Esophagus muscularis mucosa (tissue), 4 donors: ENCODE results near the gene PITPNM3. TPM values are rescaled to one million over a fixed set of nuclear protein-coding genes. Genes with fewer than 3 reads are reported as not detected.
A peak's percentile ranks its signal among the peaks of the same experiment; 100 is the strongest.

ENCODE experiments used
- DNase-seq: peaks from one replicate; pipeline ENCODE4 v3.0.0-alpha.2; 2017; ENCODE audit errors: extremely low spot score
- H3K27ac ChIP-seq, 4 donors: fragments of 200-600 bp; sonication (generic); replicated peaks in 1 of 4; 1 replicate in 3 of 4; 2 replicates in 1 of 4; pipeline ENCODE4 v1.5.1; 2016 to 2019; ENCODE audit warnings: mild to moderate bottlenecking in 1 of 4
- H3K27me3 ChIP-seq, 4 donors: fragments of 200-600 bp; sonication (generic); one replicate each; pipeline versions ENCODE4 v1.5.1 to v1.6.0; 2016 to 2019
- H3K36me3 ChIP-seq, 4 donors: fragments of 200-600 bp; sonication (generic); one replicate each; pipeline ENCODE4 v1.5.1; 2016 to 2019
- H3K4me1 ChIP-seq, 4 donors: fragments of 200-600 bp; sonication (generic); one replicate each; pipeline ENCODE4 v1.5.1; 2016 to 2019
- H3K4me3 ChIP-seq, 4 donors: fragments of 200-600 bp; sonication (generic); 1 replicate in 2 of 4; 2 replicates in 2 of 4; pipeline ENCODE4 v1.5.1; 2016 to 2019; ENCODE audit warnings: mild to moderate bottlenecking in 4 of 4, moderate library complexity in 1 of 4
- H3K9me3 ChIP-seq, 4 donors: fragments of 200-600 bp; sonication (generic); 1 replicate in 3 of 4; 2 replicates in 1 of 4; pipeline ENCODE4 v1.5.1; 2016 to 2019
- EP300 ChIP-seq: sonication (generic); formaldehyde crosslinking; IDR thresholded peaks from one replicate; pipeline ENCODE4 v1.6.1; 2017; ENCODE audit warnings: antibody characterized with exemption
- POLR2A ChIP-seq: fragments of 450-650 bp; IDR thresholded peaks from one replicate; pipeline ENCODE4 v1.6.1; 2017; ENCODE audit warnings: antibody characterized with exemption, moderate library complexity, mild to moderate bottlenecking, low read depth
- POLR2AphosphoS5 ChIP-seq, 2 donors: sonication (generic); formaldehyde crosslinking; IDR thresholded peaks; one replicate each; pipeline ENCODE4 v1.6.1; 2017; ENCODE audit warnings: antibody characterized with exemption in 2 of 2
- WGBS: methylation state at CpG from one replicate; pipeline ENCODE4 v1.1.5; 2018; 5-methylcytosine and 5-hydroxymethylcytosine counted together
- intact Hi-C: fragments of 100-400 bp; cut with DNase I; formaldehyde crosslinking; loops from one replicate; pipeline ENCODE4 v1.15.1; 2023
- total RNA-seq, 4 donors: library from RNA; depleted of rRNA; stranded (reverse); fragments of >200 nt; gene quantifications; one replicate each; pipeline versions ENCODE4 v1.1.0 to v1.2.1, GENCODE V29; 2016
- TF ChIP-seq, protein P1 (sequence below), 3 experiments: fragments of 200-600 bp in 2 of 3; fragments of 450-650 bp in 1 of 3; sonication (generic) in 2 of 3; IDR thresholded peaks; one replicate each; pipeline ENCODE4 v1.5.1; 2017 to 2019; ENCODE audit warnings: antibody characterized with exemption in 3 of 3, mild to moderate bottlenecking in 2 of 3, moderate library complexity in 1 of 3

Gene PITPNM3
- total RNA-seq, 4 donors from 2014 or later, result 46.5 to 93.2 (median 68.9) TPM

- 57% methylated on average over 13 of the region's 13 CpGs for WGBS
- no peaks in the 10 kb centered on the region for H3K9me3 ChIP-seq
- peaks cover 0 to 65% (median 0%) of the 10 kb centered on the region in 4 donors for H3K27me3 ChIP-seq
- intact Hi-C loops, result loop anchor here (1.0 kb wide), 1 partner anchor 835 kb away; no protein-coding TSS in a partner anchor
- H3K36me3 ChIP-seq, result no peaks in the 10 kb centered on the region
- DNase-seq, result no peak
- H3K27ac ChIP-seq, result no peak overlapping the region
- H3K4me1 ChIP-seq, result peaks cover 0 to 5% (median 0%) of the 10 kb centered on the region in 4 donors
- no peak for TF ChIP-seq POLR2AphosphoS5 (IDR thresholded peaks at IDR 0.05)
- no peak for TF ChIP-seq POLR2A
- TF ChIP-seq EP300, result no peak
- TF ChIP-seq, protein P1, sequence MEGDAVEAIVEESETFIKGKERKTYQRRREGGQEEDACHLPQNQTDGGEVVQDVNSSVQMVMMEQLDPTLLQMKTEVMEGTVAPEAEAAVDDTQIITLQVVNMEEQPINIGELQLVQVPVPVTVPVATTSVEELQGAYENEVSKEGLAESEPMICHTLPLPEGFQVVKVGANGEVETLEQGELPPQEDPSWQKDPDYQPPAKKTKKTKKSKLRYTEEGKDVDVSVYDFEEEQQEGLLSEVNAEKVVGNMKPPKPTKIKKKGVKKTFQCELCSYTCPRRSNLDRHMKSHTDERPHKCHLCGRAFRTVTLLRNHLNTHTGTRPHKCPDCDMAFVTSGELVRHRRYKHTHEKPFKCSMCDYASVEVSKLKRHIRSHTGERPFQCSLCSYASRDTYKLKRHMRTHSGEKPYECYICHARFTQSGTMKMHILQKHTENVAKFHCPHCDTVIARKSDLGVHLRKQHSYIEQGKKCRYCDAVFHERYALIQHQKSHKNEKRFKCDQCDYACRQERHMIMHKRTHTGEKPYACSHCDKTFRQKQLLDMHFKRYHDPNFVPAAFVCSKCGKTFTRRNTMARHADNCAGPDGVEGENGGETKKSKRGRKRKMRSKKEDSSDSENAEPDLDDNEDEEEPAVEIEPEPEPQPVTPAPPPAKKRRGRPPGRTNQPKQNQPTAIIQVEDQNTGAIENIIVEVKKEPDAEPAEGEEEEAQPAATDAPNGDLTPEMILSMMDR (IDR thresholded peaks at IDR 0.05), result no peak
- no peak overlapping the region for H3K4me3 ChIP-seq
Measured at GRCh38 chr17:6422654-6423241, 133.6 kb downstream of the PITPNM3 start.

- Histone ChIP-seq H3K27ac (no peak overlapping the region), H3K4me3 (no peak overlapping the region), H3K36me3 (no peaks in the 10 kb centered on the region), H3K27me3 (peaks cover 0 to 71% (median 0%) of the 10 kb centered on the region in 4 donors), H3K4me1 (peaks cover 0 to 5% (median 0%) of the 10 kb centered on the region in 4 donors), H3K9me3 (no peaks in the 10 kb centered on the region)
- intact Hi-C loops, result loop anchor here (1.0 kb wide), 1 partner anchor 835 kb away; no protein-coding TSS in a partner anchor
- peak; percentile 94 for DNase-seq
- TF ChIP-seq, protein P1 (IDR thresholded peaks at IDR 0.05), result peak; percentile 80 to 85 (median 83)
- TF ChIP-seq EP300, result no peak
- 39% methylated on average over 9 of the region's 13 CpGs for WGBS
Measured at GRCh38 chr17:6421700-6422604, 134.4 kb downstream of the PITPNM3 start.

- DNase-seq, result no peak
- no peaks in the 10 kb centered on the region for H3K36me3 ChIP-seq
- H3K4me1 ChIP-seq, result peaks cover 0 to 5% (median 0%) of the 10 kb centered on the region in 4 donors
- intact Hi-C loops, result no loop called here
- H3K9me3 ChIP-seq, result no peaks in the 10 kb centered on the region
- H3K4me3 ChIP-seq, result no peak overlapping the region
- WGBS, result 13% methylated on average over 13 of the region's 13 CpGs
- TF ChIP-seq POLR2A (no peak), EP300 (no peak), POLR2AphosphoS5 (IDR thresholded peaks at IDR 0.05) (no peak)
- TF ChIP-seq, protein P1 (IDR thresholded peaks at IDR 0.05), result no peak
- H3K27ac ChIP-seq, result no peak overlapping the region
- peaks cover 0 to 65% (median 0%) of the 10 kb centered on the region in 4 donors for H3K27me3 ChIP-seq
Measured at GRCh38 chr17:6420173-6420641, 136.1 kb downstream of the PITPNM3 start.

GRCh38 chr17:6415616-6416015 is 140.7 kb downstream of the PITPNM3 start:
- WGBS, result 57% methylated on average over 5 of the region's 8 CpGs
- Histone ChIP-seq H3K4me3 (no peak overlapping the region), H3K27me3 (peaks cover 0 to 47% (median 0%) of the 10 kb centered on the region in 4 donors), H3K36me3 (no peaks in the 10 kb centered on the region), H3K4me1 (no peaks in the 10 kb centered on the region), H3K9me3 (peaks cover 0 to 4% (median 0%) of the 10 kb centered on the region in 4 donors), H3K27ac (no peak overlapping the region)
- TF ChIP-seq, protein P1 (IDR thresholded peaks at IDR 0.05), result no peak
- TF ChIP-seq EP300 (no peak), POLR2A (no peak), POLR2AphosphoS5 (IDR thresholded peaks at IDR 0.05) (no peak)
- no peak for DNase-seq
- intact Hi-C loops, result no loop called here
